ENCODE measurements around the gene SPATA31A3. TPM values are rescaled to one million over a fixed set of nuclear protein-coding genes. Genes with fewer than 3 reads are reported as not detected.
"Not testable (repeated sequence)": the region's sequence is repeated elsewhere in the genome, so short reads cannot be mapped to it uniquely, and the experiment has no call there.

Gene SPATA31A3
- not detected for total RNA-seq
- long read RNA-seq: 0 reads

DNA sequence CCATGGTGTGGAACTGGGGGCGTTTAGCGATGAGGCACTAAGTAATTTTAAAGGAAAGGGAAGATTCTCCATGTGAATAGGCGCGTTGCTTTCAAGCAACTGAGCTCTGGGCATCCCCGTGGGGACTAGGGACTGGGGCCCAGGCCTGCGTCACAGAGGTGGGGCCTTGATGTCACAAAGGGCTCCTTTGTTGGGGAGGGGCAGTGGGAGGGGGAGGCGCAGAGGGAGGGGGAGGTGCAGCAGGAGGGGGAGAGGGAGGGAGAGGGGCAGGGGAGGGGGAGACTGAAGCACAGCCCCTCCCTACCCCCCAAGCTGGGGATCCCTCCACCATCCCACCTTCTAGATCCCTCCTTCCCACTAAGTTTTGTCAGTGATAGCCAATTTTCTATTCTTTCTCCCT lies at the start of gene SPATA31A3:
Gene SPATA31A3, minus strand, starts transcription at position 101 of the 400 bp plus-strand sequence. Its CDS starts 29 bp downstream, at position 72.
- intact Hi-C loops (cut with DNase I); ATAC-seq (ENCODE audit: poor library complexity); DNase-seq: not testable (repeated sequence)

DNA sequence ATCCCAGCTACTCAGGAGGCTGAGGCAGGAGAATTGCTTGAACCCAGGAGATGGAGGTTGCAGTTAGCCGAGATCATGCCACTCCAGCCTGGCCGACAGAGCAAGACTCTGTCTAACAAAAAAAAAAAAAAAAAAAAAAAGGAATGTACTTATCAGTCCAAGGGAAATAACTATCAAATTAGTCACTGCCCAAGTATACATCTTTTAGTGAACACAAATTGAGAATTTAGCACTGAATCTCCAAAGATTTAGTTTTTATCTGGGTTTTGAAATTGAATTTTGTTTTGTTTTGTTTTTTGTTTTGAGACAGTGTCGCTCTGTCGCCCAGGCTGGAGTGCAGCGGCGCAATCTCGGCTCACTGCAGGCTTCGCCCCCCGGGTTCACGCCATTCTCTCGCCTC lies 39.8 kb downstream of the SPATA31A3 start:
- ATAC-seq (ENCODE audit: poor library complexity); intact Hi-C loops (cut with DNase I); DNase-seq: not testable (repeated sequence)

GRCh38 chr9:66942400-66943155 lies 49.8 kb downstream of the SPATA31A3 start:
- ATAC-seq (ENCODE audit: poor library complexity); intact Hi-C loops (cut with DNase I); DNase-seq: not testable (repeated sequence)

- DNase-seq; intact Hi-C loops (cut with DNase I): not testable (repeated sequence)
- ATAC-seq (ENCODE audit: poor library complexity): peak; percentile 89
These were observed 52.2 kb downstream of the SPATA31A3 start for GRCh38 chr9:66939878-66940830.

GRCh38 chr9:66938322-66938721 lies 54.0 kb downstream of the SPATA31A3 start:
- intact Hi-C loops (cut with DNase I); DNase-seq; ATAC-seq (ENCODE audit: poor library complexity): not testable (repeated sequence)

DNA sequence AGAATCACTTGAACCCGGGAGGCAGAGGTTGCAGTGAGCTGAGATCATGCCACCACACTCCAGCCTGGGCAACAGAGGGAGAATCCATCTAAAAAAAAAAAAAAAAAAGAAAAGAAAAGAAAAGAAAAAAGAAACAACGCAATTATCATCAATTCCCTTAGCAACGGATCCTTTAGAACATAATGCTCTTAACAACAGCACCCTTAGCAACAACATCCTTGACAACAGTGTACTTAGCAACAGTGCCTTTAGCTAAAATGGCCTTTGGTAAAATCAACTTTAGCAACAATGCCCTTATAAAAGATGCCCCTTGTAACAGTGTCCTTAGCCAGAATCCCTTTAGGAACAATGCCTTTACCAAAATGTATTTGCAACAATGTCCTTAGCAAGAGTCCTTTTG lies 54.7 kb downstream of the SPATA31A3 start:
- intact Hi-C loops (cut with DNase I); DNase-seq; ATAC-seq (ENCODE audit: poor library complexity): not testable (repeated sequence)

Other genes with a start within 250 kb of the SPATA31A3 start
- 12.1 TPM for gene ZNF658, start 91.8 kb downstream of the SPATA31A3 start, total RNA-seq